CD14-positive monocyte (primary cell): ENCODE results near the gene TM2D1. TPM values are rescaled to one million over a fixed set of nuclear protein-coding genes. Genes with fewer than 3 reads are reported as not detected.
A peak's percentile ranks its signal among the peaks of the same experiment; 100 is the strongest.

Experiments
- DNase-seq, 3 donors: peaks; one replicate each; pipeline ENCODE4 v3.0.0-alpha.2; 2011 to 2022
- H2AFZ ChIP-seq: 2 replicates; pipeline ENCODE4 v1.6.0; 2012; ENCODE audit warnings: mild to moderate bottlenecking, low read depth, low read length, inconsistent platforms; ENCODE audit not compliant: insufficient read depth, poor library complexity, severe bottlenecking
- H3K27ac ChIP-seq, 2 donors: 1 replicate in 1 of 2; 2 replicates in 1 of 2; pipeline ENCODE4 v1.5.1; 2012 to 2013; ENCODE audit warnings: low read length in 2 of 2, control low read depth in 1 of 2, inconsistent platforms in 1 of 2, low read depth in 1 of 2, mild to moderate bottlenecking in 1 of 2
- H3K27me3 ChIP-seq, 2 donors: one replicate each; pipeline versions ENCODE4 v1.6.0 to v1.6.1; 2011 to 2013; ENCODE audit warnings: low read length in 2 of 2; ENCODE audit not compliant: control insufficient read depth in 2 of 2, insufficient read depth in 2 of 2
- H3K36me3 ChIP-seq, 2 donors: replicated peaks in 1 of 2; 1 replicate in 1 of 2; 2 replicates in 1 of 2; pipeline versions ENCODE4 v1.5.1 to v1.6.1; 2012 to 2013; ENCODE audit warnings: low read length in 2 of 2, control low read depth in 1 of 2, inconsistent platforms in 1 of 2, mild to moderate bottlenecking in 1 of 2; ENCODE audit not compliant: insufficient read depth in 2 of 2, control insufficient read depth in 1 of 2
- H3K4me1 ChIP-seq, 2 donors: 1 replicate in 1 of 2; 2 replicates in 1 of 2; pipeline versions ENCODE4 v1.5.1 to v1.6.1; 2012 to 2013; ENCODE audit warnings: low read length in 2 of 2, control low read depth in 1 of 2, inconsistent platforms in 1 of 2, mild to moderate bottlenecking in 1 of 2, moderate library complexity in 1 of 2; ENCODE audit not compliant: insufficient read depth in 2 of 2, control insufficient read depth in 1 of 2
- H3K4me2 ChIP-seq: replicated peaks from 2 replicates; pipeline ENCODE3; 2012; ENCODE audit warnings: low read length, moderate library complexity, mild to moderate bottlenecking; ENCODE audit not compliant: poor library complexity, severe bottlenecking; ENCODE audit errors: extremely low read depth
- H3K4me3 ChIP-seq, 3 experiments: fragments of 200-600 bp in 1 of 3; sonication (generic) in 1 of 3; replicated peaks in 1 of 3; 1 replicate in 2 of 3; 2 replicates in 1 of 3; pipeline ENCODE4 v1.5.1; 2011 to 2013; ENCODE audit warnings: low read length in 3 of 3, mild to moderate bottlenecking in 3 of 3, control low read depth in 2 of 3, low read depth in 2 of 3, inconsistent platforms in 1 of 3, moderate library complexity in 1 of 3
- H3K79me2 ChIP-seq: 2 replicates; pipeline ENCODE4 v1.6.0; 2012; ENCODE audit warnings: mild to moderate bottlenecking, control low read depth, inconsistent platforms, low read length, moderate library complexity; ENCODE audit not compliant: insufficient read depth
- H3K9ac ChIP-seq: 2 replicates; pipeline ENCODE4 v1.6.0; 2017; ENCODE audit warnings: low read length, mild to moderate bottlenecking; ENCODE audit not compliant: insufficient read depth, poor library complexity, severe bottlenecking
- H3K9me3 ChIP-seq, 2 donors: replicated peaks in 1 of 2; 1 replicate in 1 of 2; 2 replicates in 1 of 2; pipeline versions ENCODE4 v1.5.1 to v1.6.1; 2012 to 2013; ENCODE audit warnings: low read length in 2 of 2, control low read depth in 1 of 2; ENCODE audit not compliant: control insufficient read depth in 1 of 2, insufficient read depth in 1 of 2
- H4K20me1 ChIP-seq: 2 replicates; pipeline ENCODE4 v1.6.0; 2012; ENCODE audit warnings: mild to moderate bottlenecking, low read length, control low read depth, moderate library complexity; ENCODE audit not compliant: insufficient read depth
- H3K27ac Mint-ChIP-seq, 7 donors: one replicate each; pipeline ENCODE4 v1.8.0; 2020; ENCODE audit warnings: mild to moderate bottlenecking in 7 of 7, mixed read lengths in 7 of 7, moderate library complexity in 6 of 7, inconsistent platforms in 2 of 7
- H3K27me3 Mint-ChIP-seq, 3 donors: one replicate each; pipeline ENCODE4 v1.8.0; 2021 to 2022; ENCODE audit warnings: low read depth in 3 of 3, mild to moderate bottlenecking in 3 of 3, mixed read lengths in 3 of 3, moderate library complexity in 3 of 3, inconsistent platforms in 1 of 3
- H3K36me3 Mint-ChIP-seq, 2 donors: one replicate each; pipeline ENCODE4 v1.8.0; 2020; ENCODE audit warnings: mixed read lengths in 2 of 2, inconsistent platforms in 1 of 2, mild to moderate bottlenecking in 1 of 2
- H3K4me1 Mint-ChIP-seq: one replicate; pipeline ENCODE4 v1.8.0; 2020; ENCODE audit warnings: mild to moderate bottlenecking, mixed read lengths
- H3K4me3 Mint-ChIP-seq, 2 donors: one replicate each; pipeline ENCODE4 v1.8.0; 2020; ENCODE audit warnings: mild to moderate bottlenecking in 2 of 2, mixed read lengths in 2 of 2, moderate library complexity in 1 of 2
- H3K9me3 Mint-ChIP-seq, 7 donors: one replicate each; pipeline ENCODE4 v1.8.0; 2020 to 2022; ENCODE audit warnings: mixed read lengths in 7 of 7, mild to moderate bottlenecking in 6 of 7, moderate library complexity in 6 of 7, inconsistent platforms in 2 of 7
- whole genome bisulfite sequencing: methylation state at CpG from one replicate; pipeline ENCODE4 v1.1.5; 2013; ENCODE audit warnings: missing lambda C conversion rate; ENCODE audit not compliant: insufficient coverage; 5-methylcytosine and 5-hydroxymethylcytosine counted together
- intact Hi-C, 2 donors: fragments of 100-400 bp; cut with micrococcal nuclease; formaldehyde crosslinking; loops; one replicate each; pipeline versions ENCODE4 v1.15.0 to v1.15.1; 2023
- polyA minus RNA-seq: library from RNA; depleted of rRNA, polyadenylated mRNA; stranded (reverse); fragments of >200 nt; gene quantifications from 2 replicates; pipeline ENCODE4 v1.2.3, GENCODE V29; 2012
- polyA plus RNA-seq, 3 donors: library from polyadenylated mRNA; depleted of rRNA in 1 of 3; unstranded in 2 of 3; stranded (reverse) in 1 of 3; fragments of 300-500 nt in 2 of 3; fragments of >200 nt in 1 of 3; fragmentation: Illumina TruSeq in 2 of 3; gene quantifications; 1 replicate in 2 of 3; 2 replicates in 1 of 3; pipeline ENCODE4 v1.2.3, GENCODE V29; 2012 to 2021
- total RNA-seq, 12 experiments: library from RNA in 1 of 12; stranded (reverse) in 1 of 12; fragments of 120-200 nt in 1 of 12; gene quantifications; one replicate each; pipeline ENCODE4 v1.2.4 and lab custom pipeline; 2013 to 2026; ENCODE audit warnings: mixed read lengths in 6 of 12, inconsistent platforms in 1 of 12
- TF ChIP-seq, protein P1 (sequence below): fragments of 200-600 bp; IDR thresholded peaks from one replicate; pipeline ENCODE4 v1.8.0; 2022; ENCODE audit warnings: antibody characterized with exemption, mild to moderate bottlenecking

TM2D1 gene
- total RNA-seq (2013), result 46.3 TPM
- polyA plus RNA-seq (10 to 100 TPM; 32.6 to 46.6 (median 41.8) TPM), polyA minus RNA-seq (21.1 and 24.4 TPM in 2 replicates), total RNA-seq (lab: John Stamatoyannopoulos, UW) (14.9 to 40.4 (median 27.7) reads per million in 11 experiments)

DNA sequence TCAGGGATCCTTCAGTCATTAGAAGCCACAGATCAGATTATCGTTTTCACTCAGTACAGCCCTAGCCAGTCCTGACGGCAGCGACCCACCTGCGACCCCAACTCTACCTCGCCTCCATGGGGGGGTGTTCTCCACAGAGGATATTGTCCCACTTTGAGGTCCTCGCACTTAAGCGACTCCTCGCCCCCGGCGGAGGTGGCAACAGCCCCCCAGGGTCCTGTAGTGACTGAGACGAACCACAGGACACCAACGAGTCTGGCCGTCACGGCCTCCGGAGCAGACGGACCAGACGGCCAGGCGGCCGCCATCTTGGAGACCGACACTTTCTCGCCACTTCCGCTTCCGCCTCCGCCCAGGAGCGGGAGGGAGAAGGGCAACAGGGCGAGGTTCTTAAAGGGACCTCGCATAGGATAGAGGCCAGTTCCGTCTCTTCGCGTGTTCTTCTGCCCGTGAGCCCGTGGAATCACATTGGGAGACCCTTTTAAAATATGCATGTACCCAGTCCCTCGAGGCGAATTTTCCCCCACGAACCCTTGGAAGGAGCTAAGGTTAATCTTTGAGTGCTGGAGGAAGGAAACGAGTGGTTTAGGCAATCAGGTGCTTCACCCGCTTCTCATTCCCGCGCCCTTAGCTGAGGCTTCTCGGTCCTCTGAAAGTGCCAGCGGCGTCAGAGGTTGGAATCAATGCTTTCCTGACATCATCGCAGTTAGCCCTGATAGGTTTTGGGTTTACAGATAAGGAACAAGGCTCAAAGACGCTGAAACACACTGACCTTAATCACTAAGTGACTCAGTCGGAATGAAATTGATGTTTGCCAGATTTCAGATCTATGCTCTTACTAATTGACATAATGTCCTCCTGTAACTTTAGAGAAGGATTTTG, at the start of gene TM2D1:
TSS of gene TM2D1 (minus strand) at position 329 of the 882 bp plus-strand sequence. CDS start at position 308, 21 bp downstream.
- Mint-ChIP-seq H3K36me3 (peaks cover 8 to 16% of the 10 kb centered on the region in 2 donors), H3K9me3 (peaks cover 0 to 4% (median 0%) of the 10 kb centered on the region in 7 donors), H3K27ac (peak within 1 kb of the TSS; percentile 99 to 100 (median 100)), H3K27me3 (peaks cover 0 to 4% (median 3%) of the 10 kb centered on the region in 3 donors), H3K4me3 (peak within 1 kb of the TSS; percentile 94 to 100), H3K4me1 (peaks cover 15% of the 10 kb centered on the region)
- under 1% methylated on average over 32 of the region's 45 CpGs for WGBS
- H3K79me2 ChIP-seq, result peaks cover 53% of the 10 kb centered on the region
- H2AFZ ChIP-seq, result peak within 1 kb of the TSS; percentile 95
- no peaks in the 10 kb centered on the region for H3K27me3 ChIP-seq
- peaks cover 3% of the 10 kb centered on the region for H4K20me1 ChIP-seq
- H3K9ac ChIP-seq, result peak within 1 kb of the TSS; percentile 99
- H3K4me2 ChIP-seq, result peak within 1 kb of the TSS; percentile 91
- peak; percentile 88 to 90 (median 90) for DNase-seq
- H3K27ac ChIP-seq, result peak within 1 kb of the TSS; percentile 88 to 100
- H3K4me1 ChIP-seq, result peaks cover 8 to 17% of the 10 kb centered on the region in 2 donors
- H3K9me3 ChIP-seq, result no peaks in the 10 kb centered on the region
- peaks cover 0 to 9% of the 10 kb centered on the region in 2 donors for H3K36me3 ChIP-seq
- H3K4me3 ChIP-seq, result peak within 1 kb of the TSS; percentile 88 to 95 (median 95)
- TF ChIP-seq, protein P1, sequence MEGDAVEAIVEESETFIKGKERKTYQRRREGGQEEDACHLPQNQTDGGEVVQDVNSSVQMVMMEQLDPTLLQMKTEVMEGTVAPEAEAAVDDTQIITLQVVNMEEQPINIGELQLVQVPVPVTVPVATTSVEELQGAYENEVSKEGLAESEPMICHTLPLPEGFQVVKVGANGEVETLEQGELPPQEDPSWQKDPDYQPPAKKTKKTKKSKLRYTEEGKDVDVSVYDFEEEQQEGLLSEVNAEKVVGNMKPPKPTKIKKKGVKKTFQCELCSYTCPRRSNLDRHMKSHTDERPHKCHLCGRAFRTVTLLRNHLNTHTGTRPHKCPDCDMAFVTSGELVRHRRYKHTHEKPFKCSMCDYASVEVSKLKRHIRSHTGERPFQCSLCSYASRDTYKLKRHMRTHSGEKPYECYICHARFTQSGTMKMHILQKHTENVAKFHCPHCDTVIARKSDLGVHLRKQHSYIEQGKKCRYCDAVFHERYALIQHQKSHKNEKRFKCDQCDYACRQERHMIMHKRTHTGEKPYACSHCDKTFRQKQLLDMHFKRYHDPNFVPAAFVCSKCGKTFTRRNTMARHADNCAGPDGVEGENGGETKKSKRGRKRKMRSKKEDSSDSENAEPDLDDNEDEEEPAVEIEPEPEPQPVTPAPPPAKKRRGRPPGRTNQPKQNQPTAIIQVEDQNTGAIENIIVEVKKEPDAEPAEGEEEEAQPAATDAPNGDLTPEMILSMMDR, result no peak
- intact Hi-C loops, result no loop called here

DNA sequence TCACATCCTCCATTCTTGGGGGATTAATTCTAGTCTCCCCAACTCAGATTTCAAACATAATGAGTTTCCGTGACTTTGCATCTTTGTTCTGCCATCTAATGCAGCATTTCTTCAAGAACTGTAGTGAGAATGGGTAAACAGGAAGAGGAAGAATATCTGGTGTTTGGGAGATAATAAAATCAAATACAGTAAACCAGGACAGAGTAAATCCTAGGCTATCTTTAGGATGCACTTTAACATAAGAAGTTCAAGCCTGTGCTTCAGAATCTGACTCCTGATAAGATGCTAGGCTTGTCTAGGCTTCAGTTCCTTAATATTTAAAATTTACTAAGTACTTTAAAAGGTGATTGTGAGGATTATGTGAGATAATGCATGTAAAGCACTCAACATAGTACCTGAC, 45.2 kb upstream of the TM2D1 start:
- Histone ChIP-seq H3K79me2 (no peaks in the 10 kb centered on the region), H3K27me3 (no peaks in the 10 kb centered on the region), H2AFZ (no peak overlapping the region), H4K20me1 (no peaks in the 10 kb centered on the region), H3K27ac (no peak overlapping the region), H3K9me3 (no peaks in the 10 kb centered on the region), H3K4me3 (no peak overlapping the region), H3K9ac (no peak overlapping the region), H3K4me1 (no peaks in the 10 kb centered on the region), H3K36me3 (no peaks in the 10 kb centered on the region), H3K4me2 (no peak overlapping the region)
- WGBS, result no CpG with 5 or more reads among the region's 1 CpG
- no peak for DNase-seq
- Mint-ChIP-seq H3K27ac (no peak overlapping the region), H3K36me3 (no peaks in the 10 kb centered on the region), H3K4me3 (no peak overlapping the region), H3K27me3 (peaks cover 0 to 4% (median 0%) of the 10 kb centered on the region in 3 donors), H3K4me1 (no peaks in the 10 kb centered on the region), H3K9me3 (peaks cover 0 to 4% (median 0%) of the 10 kb centered on the region in 7 donors)
- TF ChIP-seq, protein P1, result no peak
- intact Hi-C loops, result no loop called here
